Measurements from ENCODE around the gene RTKN2.

RTKN2 gene

DNA sequence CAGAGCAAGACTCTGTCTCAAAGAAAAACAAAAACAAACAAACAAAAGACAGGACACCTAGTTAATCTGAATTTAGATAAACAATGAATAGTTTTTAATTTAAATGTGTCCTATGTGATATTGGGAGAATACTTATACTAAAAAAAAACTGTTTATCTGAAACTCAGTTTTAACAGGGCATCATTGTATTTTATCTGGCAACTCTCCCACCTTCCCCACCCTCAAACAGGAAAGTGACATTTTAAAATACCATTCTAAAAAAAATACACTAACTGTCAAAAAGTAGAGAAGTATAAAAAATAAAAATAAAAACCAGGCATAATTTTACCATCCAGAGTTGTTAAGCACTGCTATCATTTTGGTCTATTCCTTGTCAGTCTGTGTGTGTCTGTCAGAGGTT lies 119.0 kb downstream of the RTKN2 start:
- TF ChIP-seq, protein P1, sequence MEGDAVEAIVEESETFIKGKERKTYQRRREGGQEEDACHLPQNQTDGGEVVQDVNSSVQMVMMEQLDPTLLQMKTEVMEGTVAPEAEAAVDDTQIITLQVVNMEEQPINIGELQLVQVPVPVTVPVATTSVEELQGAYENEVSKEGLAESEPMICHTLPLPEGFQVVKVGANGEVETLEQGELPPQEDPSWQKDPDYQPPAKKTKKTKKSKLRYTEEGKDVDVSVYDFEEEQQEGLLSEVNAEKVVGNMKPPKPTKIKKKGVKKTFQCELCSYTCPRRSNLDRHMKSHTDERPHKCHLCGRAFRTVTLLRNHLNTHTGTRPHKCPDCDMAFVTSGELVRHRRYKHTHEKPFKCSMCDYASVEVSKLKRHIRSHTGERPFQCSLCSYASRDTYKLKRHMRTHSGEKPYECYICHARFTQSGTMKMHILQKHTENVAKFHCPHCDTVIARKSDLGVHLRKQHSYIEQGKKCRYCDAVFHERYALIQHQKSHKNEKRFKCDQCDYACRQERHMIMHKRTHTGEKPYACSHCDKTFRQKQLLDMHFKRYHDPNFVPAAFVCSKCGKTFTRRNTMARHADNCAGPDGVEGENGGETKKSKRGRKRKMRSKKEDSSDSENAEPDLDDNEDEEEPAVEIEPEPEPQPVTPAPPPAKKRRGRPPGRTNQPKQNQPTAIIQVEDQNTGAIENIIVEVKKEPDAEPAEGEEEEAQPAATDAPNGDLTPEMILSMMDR (IDR thresholded peaks at IDR 0.05; ENCODE audit: low read depth, low read length) = no peak
- in situ Hi-C loops (cut with HindIII; ENCODE audit: low sequenced_read_pairs) = no loop called here
- no peak for DNase-seq (ENCODE audit: low read depth, low spot score)
- H3K4me3 ChIP-seq (ENCODE audit: low read depth, low read length) = no peak overlapping the region

DNA sequence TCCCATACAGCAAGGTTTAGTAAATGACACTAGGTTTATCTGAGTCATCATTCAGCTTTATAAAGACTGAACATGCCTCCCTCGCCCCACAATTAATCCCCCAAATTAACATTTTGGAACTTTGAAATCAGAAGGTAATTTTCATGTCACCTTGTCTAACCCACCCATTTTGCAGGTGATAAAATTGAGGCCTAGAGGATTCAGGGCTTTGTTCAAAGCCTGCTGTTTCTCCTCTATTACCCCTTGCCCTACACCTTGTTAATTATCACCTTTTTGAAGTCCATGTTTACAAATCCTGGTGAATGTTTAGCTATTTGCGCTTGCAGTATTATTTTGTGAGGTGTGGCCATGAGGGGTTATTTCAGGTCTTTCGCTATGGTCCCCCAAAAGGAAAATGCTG lies 120.5 kb downstream of the RTKN2 start:
- TF ChIP-seq, protein P1 (IDR thresholded peaks at IDR 0.05; ENCODE audit: low read depth, low read length) = no peak
- no peak for DNase-seq (ENCODE audit: low read depth, low spot score)
- H3K4me3 ChIP-seq (ENCODE audit: low read depth, low read length) = no peak overlapping the region
- in situ Hi-C loops (cut with HindIII; ENCODE audit: low sequenced_read_pairs) = no loop called here

DNA sequence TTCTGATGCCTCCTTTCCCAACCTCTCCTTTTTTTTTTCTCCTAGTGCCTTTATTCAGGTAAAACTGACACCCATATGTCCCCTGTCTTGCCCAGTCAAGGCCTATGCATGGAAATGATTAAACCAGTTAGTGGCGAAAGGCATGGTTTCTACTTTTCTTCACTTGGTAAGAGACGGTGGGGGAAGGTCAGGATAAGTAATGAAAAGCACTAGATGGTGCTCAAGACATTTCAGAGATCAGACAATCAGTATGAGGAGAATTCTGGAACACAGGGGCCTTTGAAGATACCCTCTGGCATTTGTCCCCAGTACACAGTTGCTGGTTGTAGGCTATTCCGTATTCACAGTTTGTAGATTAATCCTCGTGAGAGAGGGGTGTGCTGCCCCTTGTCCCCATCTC lies 121.2 kb downstream of the RTKN2 start:
- DNase-seq (ENCODE audit: low read depth, low spot score) = no peak
- no peak overlapping the region for H3K4me3 ChIP-seq (ENCODE audit: low read depth, low read length)
- TF ChIP-seq, protein P1 (IDR thresholded peaks at IDR 0.05; ENCODE audit: low read depth, low read length) = no peak
- in situ Hi-C loops (cut with HindIII; ENCODE audit: low sequenced_read_pairs) = no loop called here

DNA sequence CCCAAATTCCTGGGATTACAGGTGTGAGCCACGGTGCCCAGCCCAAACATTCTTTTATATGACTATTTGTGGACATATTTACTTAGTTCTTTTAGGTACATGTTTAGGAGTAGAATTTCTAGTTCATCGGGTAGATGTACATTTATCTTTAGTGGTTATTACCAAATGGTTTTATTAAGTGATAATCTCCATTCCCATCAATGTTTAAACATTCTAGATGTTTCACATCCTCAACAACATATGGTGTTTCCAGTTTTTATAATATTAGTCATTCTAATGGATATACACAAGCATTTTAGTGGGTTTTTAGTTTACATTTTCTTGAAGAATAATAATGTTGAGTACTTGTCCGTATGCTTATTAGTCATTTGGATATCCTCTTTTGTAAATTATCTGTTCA lies 131.7 kb downstream of the RTKN2 start:
- TF ChIP-seq, protein P1 (IDR thresholded peaks at IDR 0.05; ENCODE audit: low read depth, low read length) = no peak
- in situ Hi-C loops (cut with HindIII; ENCODE audit: low sequenced_read_pairs) = no loop called here
- no peak overlapping the region for H3K4me3 ChIP-seq (ENCODE audit: low read depth, low read length)
- DNase-seq (ENCODE audit: low read depth, low spot score) = no peak

DNA sequence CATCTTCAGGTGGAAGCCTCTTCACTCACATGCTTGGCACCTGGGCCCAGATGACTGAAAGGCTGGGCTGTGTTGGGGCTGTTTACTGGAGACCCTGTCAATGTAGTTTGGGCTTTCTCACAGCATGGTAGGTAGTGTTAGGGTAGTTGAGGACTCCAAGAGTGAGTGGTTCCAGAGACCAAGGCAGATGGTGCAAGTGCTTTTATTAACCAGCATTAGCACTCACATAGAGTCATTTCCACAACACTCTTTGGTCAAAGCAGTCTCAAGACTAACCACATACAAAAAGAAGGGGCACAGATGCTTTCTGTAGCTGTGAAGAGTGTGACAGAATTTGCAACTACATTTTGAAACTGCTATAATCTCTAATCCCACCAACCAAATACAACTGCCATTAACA lies 135.0 kb downstream of the RTKN2 start:
- DNase-seq (ENCODE audit: low read depth, low spot score) = no peak
- TF ChIP-seq, protein P1 (IDR thresholded peaks at IDR 0.05; ENCODE audit: low read depth, low read length) = no peak
- in situ Hi-C loops (cut with HindIII; ENCODE audit: low sequenced_read_pairs) = no loop called here
- no peak overlapping the region for H3K4me3 ChIP-seq (ENCODE audit: low read depth, low read length)
